Stimulated activated CD4-positive, alpha-beta T cell treated with anti-CD3 and anti-CD28 coated beads, Interleukin-4, amount 100 ng/mL, for 48 hours (primary cell): Measurements from ENCODE around the gene TMEM81.

ENCODE experiments used
- DNase-seq, 2 donors: peaks; one replicate each; pipeline ENCODE4 v3.0.0-alpha.2; 2020; ENCODE audit warnings: low read depth in 2 of 2

TMEM81 gene, protein sequence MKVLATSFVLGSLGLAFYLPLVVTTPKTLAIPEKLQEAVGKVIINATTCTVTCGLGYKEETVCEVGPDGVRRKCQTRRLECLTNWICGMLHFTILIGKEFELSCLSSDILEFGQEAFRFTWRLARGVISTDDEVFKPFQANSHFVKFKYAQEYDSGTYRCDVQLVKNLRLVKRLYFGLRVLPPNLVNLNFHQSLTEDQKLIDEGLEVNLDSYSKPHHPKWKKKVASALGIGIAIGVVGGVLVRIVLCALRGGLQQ

DNA sequence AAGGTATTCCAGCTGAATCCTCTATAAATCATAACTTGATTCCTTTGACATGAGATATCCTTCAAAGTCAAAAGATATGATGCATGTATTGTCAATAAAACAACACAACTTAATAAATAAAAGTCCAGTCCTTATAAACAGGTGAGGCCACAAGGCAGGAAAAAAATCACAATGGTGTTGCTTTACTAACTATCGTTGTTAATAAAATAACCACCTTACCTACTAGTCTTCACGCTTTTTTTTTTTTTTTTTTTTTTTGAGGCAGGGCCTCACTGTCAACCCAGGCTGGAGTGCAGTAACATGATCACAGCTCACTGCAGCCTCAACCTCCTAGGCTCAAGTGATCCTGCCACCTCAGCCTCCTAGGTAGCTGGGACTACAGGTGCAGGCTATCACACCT is at the start of gene TMEM81:
TMEM81 (minus strand) TSS at position 101 of the 400 bp plus-strand sequence. CDS start 140 bp downstream, outside the sequence.
- no peak for DNase-seq

- DNase-seq = no peak
Measured at GRCh38 chr1:205133287-205133686, 49.0 kb upstream of the TMEM81 start.

- no peak for DNase-seq
Measured at GRCh38 chr1:205129447-205130029, 45.3 kb upstream of the TMEM81 start.

- DNase-seq = no peak
Measured at GRCh38 chr1:205128050-205128449, 43.8 kb upstream of the TMEM81 start.

DNA sequence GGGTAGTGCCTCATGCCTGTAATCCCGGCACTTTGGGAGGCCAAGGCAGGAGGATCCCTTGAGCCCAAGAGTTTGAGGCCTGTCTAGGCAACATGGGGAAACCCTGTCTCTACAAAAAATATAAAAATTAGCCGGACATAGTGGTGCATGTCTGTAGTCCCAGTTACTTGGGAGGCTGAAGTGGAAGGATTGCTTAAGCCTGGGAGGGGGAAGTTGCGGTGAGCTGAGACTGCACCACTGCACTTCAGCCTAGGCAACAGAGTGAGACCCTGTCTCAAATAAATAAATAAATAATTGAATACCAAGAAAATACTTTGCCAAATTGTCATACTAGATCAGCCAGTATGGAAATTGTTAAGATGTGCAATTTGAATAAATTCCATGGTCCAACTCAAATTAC is 43.4 kb upstream of the TMEM81 start:
- DNase-seq = no peak

DNA sequence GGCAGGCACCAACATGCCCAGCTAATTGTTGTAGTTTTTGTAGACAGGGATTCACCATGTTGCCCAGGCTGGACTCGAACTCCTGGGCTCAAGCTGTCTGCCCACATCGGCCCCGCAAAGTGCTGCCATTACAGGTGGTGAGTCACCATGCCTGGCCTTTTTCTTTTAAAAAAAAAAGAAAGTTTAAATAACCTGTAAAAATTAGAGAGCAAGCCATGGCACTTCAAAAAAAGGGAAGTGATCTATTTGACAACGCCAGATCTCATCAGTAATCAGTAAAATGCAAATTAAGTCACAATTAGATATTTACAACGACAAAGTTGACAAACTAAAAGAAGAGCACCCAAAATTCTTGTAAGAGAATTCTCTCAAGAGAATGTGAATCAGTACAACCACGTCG is 40.5 kb upstream of the TMEM81 start:
- DNase-seq = no peak

DNA sequence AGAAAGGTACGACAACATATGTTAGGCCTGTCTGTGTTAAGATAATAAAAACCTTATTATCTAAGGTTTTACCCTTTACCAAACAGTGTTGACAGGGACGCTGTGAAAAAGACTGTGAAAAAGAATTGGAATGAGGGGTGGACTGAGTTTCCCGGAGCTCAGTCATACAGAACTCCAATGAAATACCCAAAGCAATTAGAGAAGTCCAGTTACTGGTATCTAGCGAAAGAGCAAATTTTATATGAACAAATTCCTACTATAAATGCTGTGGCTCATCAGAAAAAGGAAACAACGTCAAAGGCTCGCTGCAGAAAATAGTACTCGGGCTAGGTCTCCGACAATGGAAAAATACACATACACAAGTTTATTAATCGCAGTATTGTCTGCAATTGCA is 38.2 kb upstream of the TMEM81 start:
- no peak for DNase-seq

GRCh38 chr1:205121660-205122488 is 37.6 kb upstream of the TMEM81 start, which contains the start of gene RBBP5:
Gene RBBP5, minus strand, starts transcription at chr1:205121978. Its CDS starts 105 bp downstream, at chr1:205121873.
- DNase-seq = peak; percentile 91 to 93

GRCh38 chr1:205118752-205119151 is 34.5 kb upstream of the TMEM81 start:
- DNase-seq = no peak

- DNase-seq = no peak
Measured at GRCh38 chr1:205111354-205111753, 27.1 kb upstream of the TMEM81 start.

DNA sequence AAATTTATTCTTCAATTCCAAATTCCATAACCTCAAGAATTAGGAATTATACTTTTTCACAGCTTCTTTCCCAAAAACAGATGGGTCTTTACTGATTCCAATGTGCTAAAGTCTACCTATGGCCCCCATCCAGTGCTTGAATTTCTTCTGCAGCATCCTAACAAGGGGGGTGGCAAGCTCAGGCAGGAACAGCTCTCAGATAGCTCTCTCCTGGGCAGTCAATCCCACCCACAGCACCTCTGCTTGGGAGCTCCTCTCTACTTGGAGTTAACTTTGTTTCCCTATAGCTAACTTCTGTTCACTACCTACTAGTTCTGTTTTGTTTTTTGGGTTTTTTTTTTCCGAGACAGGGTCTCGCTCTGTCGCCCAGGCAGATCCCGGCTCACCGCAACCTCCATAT is 25.5 kb upstream of the TMEM81 start:
- DNase-seq = no peak

- DNase-seq = no peak
Measured at GRCh38 chr1:205109269-205109668, 25.0 kb upstream of the TMEM81 start.

DNA sequence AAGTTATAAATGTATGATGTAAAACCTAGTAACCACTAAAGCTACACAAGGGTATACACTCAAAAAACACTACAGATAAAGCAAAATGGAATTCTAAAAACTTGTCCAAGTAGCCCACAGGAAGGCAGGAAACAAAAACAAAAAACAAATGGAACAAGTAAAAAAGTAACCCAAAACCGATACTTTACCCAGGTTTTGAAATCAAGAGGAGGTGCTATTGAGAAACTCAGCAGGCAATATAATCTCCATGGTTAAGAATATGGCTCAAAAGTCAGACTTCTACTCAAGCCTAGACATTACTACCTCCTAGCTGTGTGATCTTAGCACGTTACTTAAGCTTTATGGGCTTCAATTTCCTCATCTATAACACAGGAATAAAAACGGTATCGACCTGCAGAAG is 24.2 kb upstream of the TMEM81 start:
- no peak for DNase-seq

- DNase-seq = no peak
Measured at GRCh38 chr1:205107327-205107726, 23.1 kb upstream of the TMEM81 start.

DNA sequence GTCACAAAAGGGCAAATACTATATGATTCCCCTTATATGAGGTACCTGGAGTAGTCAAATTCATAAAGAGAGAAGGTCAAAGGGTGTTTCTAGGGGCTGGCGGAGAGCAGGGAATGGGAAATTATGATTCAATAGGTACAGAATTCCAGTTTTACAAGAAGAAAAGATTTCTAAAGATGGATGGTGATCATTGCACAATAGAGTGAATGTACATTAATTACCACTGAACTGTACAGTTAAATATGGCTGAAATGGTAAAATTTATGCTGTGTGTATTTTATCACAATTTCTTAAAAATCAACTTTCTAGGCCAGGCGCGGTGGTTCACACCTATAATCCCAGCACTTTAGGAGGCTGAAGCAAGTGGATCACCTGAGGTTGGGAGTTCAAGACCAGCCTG is 18.1 kb upstream of the TMEM81 start:
- no peak for DNase-seq

DNA sequence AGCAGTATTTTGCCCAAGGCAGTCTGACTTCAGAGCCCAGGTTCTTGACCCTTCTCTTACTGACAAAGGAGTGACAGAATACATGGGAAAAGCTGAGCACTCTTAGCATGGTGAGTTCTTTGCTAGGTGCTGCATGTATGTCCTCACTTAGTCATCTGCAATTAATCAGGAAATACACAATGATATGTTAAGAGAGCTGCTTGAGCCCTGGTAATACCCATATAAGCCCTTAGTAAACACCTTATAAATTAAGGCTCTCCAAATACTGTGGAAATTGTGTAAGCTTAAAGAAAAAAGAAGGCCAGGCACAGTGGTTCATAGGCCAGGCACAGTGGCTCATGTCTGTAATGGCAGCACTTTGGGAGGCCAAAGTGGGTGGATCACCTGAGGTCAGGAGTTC is 14.0 kb upstream of the TMEM81 start:
- DNase-seq = no peak

- no peak for DNase-seq
Measured at GRCh38 chr1:205095422-205095821, 11.2 kb upstream of the TMEM81 start.

- no peak for DNase-seq
Measured at GRCh38 chr1:205091043-205091740, 6.9 kb upstream of the TMEM81 start.

DNA sequence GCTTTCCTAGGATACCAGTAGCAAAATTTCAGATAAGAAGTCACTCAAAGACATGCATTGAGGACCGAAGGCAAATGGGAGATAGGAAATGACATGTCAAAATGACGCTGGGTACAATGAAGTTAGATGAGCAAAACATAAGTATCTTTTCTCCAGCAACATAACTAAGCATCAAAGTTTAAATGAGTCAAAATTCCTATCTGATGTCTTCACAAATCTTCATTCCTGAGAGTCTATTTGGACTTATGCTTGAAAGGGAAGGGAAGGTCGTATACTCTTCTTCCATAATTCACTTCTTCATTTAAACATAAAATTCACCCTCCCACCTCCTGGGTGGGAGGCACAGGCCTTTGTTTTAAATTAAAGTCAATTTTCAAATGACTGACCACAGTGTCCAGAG is 4.1 kb upstream of the TMEM81 start:
- no peak for DNase-seq

- no peak for DNase-seq
Measured at GRCh38 chr1:205082431-205082830, 1.8 kb downstream of the TMEM81 start.

DNA sequence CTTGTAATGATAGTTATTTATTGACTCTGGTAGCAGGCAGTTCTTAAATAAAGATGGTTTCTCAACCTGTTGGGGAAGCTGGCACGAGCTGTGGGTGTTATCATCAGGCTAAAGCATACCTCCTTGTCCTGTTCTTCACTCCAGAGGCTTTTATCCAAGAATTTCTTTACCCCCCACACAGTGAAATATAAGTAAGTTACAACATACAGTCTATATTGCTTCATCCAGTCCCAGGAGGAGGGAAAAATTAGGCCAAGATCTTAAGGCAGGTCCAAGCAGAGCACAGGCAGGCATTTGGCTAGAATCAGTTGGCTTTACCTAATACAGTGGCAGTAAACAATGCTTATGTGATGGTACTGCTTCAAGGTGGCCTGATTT is 6.3 kb downstream of the TMEM81 start:
- no peak for DNase-seq
